Astrocyte (in vitro differentiated cells and primary cell): Measurements from ENCODE around the gene MYORG. TPM values are rescaled to one million over a fixed set of nuclear protein-coding genes. Genes with fewer than 3 reads are reported as not detected.
"Not testable (repeated sequence)": the region's sequence is repeated elsewhere in the genome, so short reads cannot be mapped to it uniquely, and the experiment has no call there.

ENCODE experiments used
- DNase-seq: peaks from one replicate; pipeline ENCODE4 v3.0.0-alpha.2; 2010; ENCODE audit warnings: low read depth
- FAIRE-seq: peaks from 2 replicates; lab custom pipeline; 2011; peaks lifted over from hg19 to GRCh38; lab: Jason Lieb, UNC
- H2AFZ ChIP-seq: 2 replicates; pipeline ENCODE4 v1.6.0; 2012; ENCODE audit warnings: low read depth, low read length, inconsistent platforms
- H3K27ac ChIP-seq: 2 replicates; pipeline ENCODE4 v1.5.1; 2011; ENCODE audit warnings: low read depth, low read length, inconsistent platforms
- H3K27me3 ChIP-seq: 2 replicates; pipeline ENCODE4 v1.6.0; 2011; ENCODE audit warnings: low read length, inconsistent platforms; ENCODE audit not compliant: insufficient read depth
- H3K36me3 ChIP-seq: 2 replicates; pipeline ENCODE4 v1.5.1; 2011; ENCODE audit warnings: low read length, inconsistent platforms; ENCODE audit not compliant: insufficient read depth
- H3K4me1 ChIP-seq: 2 replicates; pipeline ENCODE4 v1.5.1; 2011; ENCODE audit warnings: low read length, inconsistent platforms; ENCODE audit not compliant: insufficient read depth
- H3K4me2 ChIP-seq: 2 replicates; pipeline ENCODE4 v1.6.0; 2012; ENCODE audit warnings: low read length, inconsistent platforms
- H3K4me3 ChIP-seq: 2 replicates; pipeline ENCODE4 v1.5.1; 2011; ENCODE audit warnings: low read depth, mild to moderate bottlenecking, low read length, inconsistent platforms; ENCODE audit not compliant: insufficient read depth
- H3K79me2 ChIP-seq: 2 replicates; pipeline ENCODE4 v1.6.0; 2012; ENCODE audit warnings: mild to moderate bottlenecking, low read length, inconsistent platforms; ENCODE audit not compliant: insufficient read depth
- H3K9ac ChIP-seq: 2 replicates; pipeline ENCODE4 v1.6.0; 2012; ENCODE audit warnings: mild to moderate bottlenecking, low read length, inconsistent platforms
- H3K9me3 ChIP-seq: 2 replicates; pipeline ENCODE4 v1.5.1; 2012; ENCODE audit warnings: low read depth, mild to moderate bottlenecking, low read length, inconsistent platforms; ENCODE audit not compliant: insufficient read depth
- H4K20me1 ChIP-seq: 2 replicates; pipeline ENCODE4 v1.6.0; 2012; ENCODE audit warnings: low read length, inconsistent platforms; ENCODE audit not compliant: insufficient read depth
- H3K27ac Mint-ChIP-seq: one replicate; pipeline ENCODE4 v1.8.0; 2021; ENCODE audit warnings: mild to moderate bottlenecking, mixed read lengths; ENCODE audit not compliant: unreplicated experiment
- H3K27me3 Mint-ChIP-seq: one replicate; pipeline ENCODE4 v1.8.0; 2021; ENCODE audit warnings: low read depth, mixed read lengths; ENCODE audit not compliant: unreplicated experiment
- H3K36me3 Mint-ChIP-seq: one replicate; pipeline ENCODE4 v1.8.0; 2021; ENCODE audit warnings: low read depth, mixed read lengths; ENCODE audit not compliant: unreplicated experiment
- H3K4me1 Mint-ChIP-seq: one replicate; pipeline ENCODE4 v1.8.0; 2021; ENCODE audit warnings: low read depth, mixed read lengths; ENCODE audit not compliant: unreplicated experiment
- H3K4me3 Mint-ChIP-seq: one replicate; pipeline ENCODE4 v1.8.0; 2021; ENCODE audit warnings: mild to moderate bottlenecking, moderate library complexity, mixed read lengths; ENCODE audit not compliant: unreplicated experiment
- H3K9me3 Mint-ChIP-seq: one replicate; pipeline ENCODE4 v1.8.0; 2021; ENCODE audit warnings: mild to moderate bottlenecking, mixed read lengths; ENCODE audit not compliant: unreplicated experiment
- CTCF ChIP-seq: IDR thresholded peaks from 2 replicates; pipeline ENCODE4 v1.5.1; 2011; ENCODE audit warnings: low read depth, mild to moderate bottlenecking, inconsistent platforms, low read length, moderate library complexity; ENCODE audit not compliant: insufficient read depth
- EZH2 ChIP-seq: IDR thresholded peaks from 2 replicates; pipeline ENCODE4 v1.6.1; 2012; ENCODE audit warnings: mild to moderate bottlenecking, low read length, inconsistent platforms; ENCODE audit not compliant: insufficient read depth
- total RNA-seq: library from RNA; stranded (reverse); gene quantifications from 2 replicates; pipeline ENCODE4 v1.2.1, GENCODE V29; 2021

MYORG gene
- total RNA-seq, 1 donor from 2014 or later = 6.9 TPM

GRCh38 chr9:34341659-34342295 lies 34.9 kb downstream of the MYORG start:
- peaks cover 1% of the 10 kb centered on the region for H3K9me3 Mint-ChIP-seq
- no peak overlapping the region for H3K4me3 ChIP-seq
- no peak for FAIRE-seq

DNA sequence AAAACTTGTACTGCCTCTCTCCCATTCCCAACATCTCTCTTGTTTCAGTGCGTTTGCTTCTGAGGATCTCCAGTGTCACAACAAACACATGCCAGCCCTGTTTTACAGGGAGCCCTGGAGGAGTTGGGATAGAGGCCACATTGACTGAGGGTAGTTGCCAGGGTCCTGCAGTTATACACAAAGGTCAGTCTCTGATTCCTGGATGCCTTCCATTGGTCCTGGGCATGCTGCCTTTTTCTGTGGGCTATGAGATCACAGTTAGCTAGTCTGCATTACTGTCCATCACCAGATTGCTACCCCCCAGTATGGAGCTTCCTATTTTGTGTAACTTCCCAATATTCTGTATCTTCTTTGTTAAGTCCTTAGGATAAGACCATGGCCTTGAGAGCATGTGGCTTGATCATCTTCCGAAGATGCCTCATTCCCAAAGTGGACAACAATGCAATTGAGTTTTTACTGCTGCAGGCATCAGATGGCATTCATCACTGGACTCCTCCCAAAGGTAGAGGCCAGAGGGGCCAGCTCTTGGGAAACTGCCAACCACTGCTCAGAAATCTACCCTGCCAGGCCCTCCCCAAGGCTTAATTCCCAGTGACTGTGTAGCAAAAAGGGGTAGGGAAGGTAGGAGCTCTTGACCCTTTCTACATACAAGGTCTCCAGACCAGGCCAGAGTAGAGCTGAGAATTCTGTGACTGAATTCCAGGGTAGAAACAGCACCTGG lies 37.9 kb downstream of the MYORG start:
- no peaks in the 10 kb centered on the region for H3K9me3 ChIP-seq
- Mint-ChIP-seq H3K4me3 (no peak overlapping the region), H3K27me3 (no peaks in the 10 kb centered on the region), H3K27ac (no peak overlapping the region), H3K9me3 (peaks cover 1% of the 10 kb centered on the region), H3K4me1 (peaks cover 12% of the 10 kb centered on the region), H3K36me3 (peaks cover 25% of the 10 kb centered on the region)
- no peak overlapping the region for H2AFZ ChIP-seq
- DNase-seq (no peak), FAIRE-seq (no peak)
- peaks cover 27% of the 10 kb centered on the region for H3K79me2 ChIP-seq
- no peak overlapping the region for H3K4me2 ChIP-seq
- H3K4me3 ChIP-seq = no peak overlapping the region
- H3K27me3 ChIP-seq = no peaks in the 10 kb centered on the region
- peaks cover 38% of the 10 kb centered on the region for H4K20me1 ChIP-seq
- H3K9ac ChIP-seq = no peak overlapping the region
- no peaks in the 10 kb centered on the region for H3K4me1 ChIP-seq
- H3K27ac ChIP-seq = no peak overlapping the region
- TF ChIP-seq CTCF = no peak
- no peak for TF ChIP-seq EZH2
- H3K36me3 ChIP-seq = peaks cover 18% of the 10 kb centered on the region

More at GRCh38 chr9:34341659-34342295, 34.9 kb downstream of the MYORG start:
- Histone ChIP-seq H3K27me3 (no peaks in the 10 kb centered on the region), H2AFZ (no peak overlapping the region), H4K20me1 (peaks cover 17% of the 10 kb centered on the region), H3K36me3 (peaks cover 18% of the 10 kb centered on the region), H3K79me2 (peaks cover 1% of the 10 kb centered on the region), H3K4me2 (no peak overlapping the region), H3K4me1 (no peaks in the 10 kb centered on the region), H3K9me3 (no peaks in the 10 kb centered on the region), H3K27ac (no peak overlapping the region), H3K9ac (no peak overlapping the region)
- no peak overlapping the region for H3K4me3 Mint-ChIP-seq
- DNase-seq = no peak
- H3K27me3 Mint-ChIP-seq = no peaks in the 10 kb centered on the region
- H3K27ac Mint-ChIP-seq = no peak overlapping the region
- TF ChIP-seq EZH2 (no peak), CTCF (no peak)
- no peaks in the 10 kb centered on the region for H3K4me1 Mint-ChIP-seq
- H3K36me3 Mint-ChIP-seq = peaks cover 23% of the 10 kb centered on the region

DNA sequence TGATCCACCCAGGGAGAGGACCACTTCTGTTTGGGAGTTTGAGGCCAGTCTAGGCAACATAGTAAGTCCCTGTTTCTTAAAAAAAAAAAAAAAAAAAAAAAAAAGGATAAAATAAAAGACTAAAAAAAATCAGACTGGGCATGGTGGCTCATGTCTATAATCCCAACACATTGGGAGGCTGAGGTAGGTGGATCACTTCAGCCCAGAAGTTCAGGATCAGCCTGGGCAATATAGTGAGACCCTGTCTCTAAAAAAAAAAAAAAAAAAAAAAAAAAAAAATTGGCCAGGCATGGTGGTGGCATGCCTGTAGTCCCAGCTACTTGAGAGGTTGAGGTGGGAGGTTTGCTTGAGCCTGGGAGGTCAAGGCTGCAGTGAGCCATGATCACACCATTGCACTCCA lies 38.6 kb downstream of the MYORG start:
- H3K4me2 ChIP-seq, H3K27me3 Mint-ChIP-seq, H3K4me1 ChIP-seq, H3K9me3 Mint-ChIP-seq, H3K4me3 Mint-ChIP-seq, H3K27me3 ChIP-seq, DNase-seq, H3K27ac ChIP-seq, H2AFZ ChIP-seq, FAIRE-seq, H3K4me3 ChIP-seq, H3K9ac ChIP-seq, H3K27ac Mint-ChIP-seq, H3K9me3 ChIP-seq: not testable (repeated sequence)
- Histone ChIP-seq H3K79me2 (peaks cover 34% of the 10 kb centered on the region), H4K20me1 (peaks cover 42% of the 10 kb centered on the region), H3K36me3 (peaks cover 15% of the 10 kb centered on the region)
- Mint-ChIP-seq H3K4me1 (peaks cover 12% of the 10 kb centered on the region), H3K36me3 (peaks cover 23% of the 10 kb centered on the region)
